Esophagus squamous epithelium (tissue), 5 donors: ENCODE results near the gene ACSL3. TPM values are rescaled to one million over a fixed set of nuclear protein-coding genes. Genes with fewer than 3 reads are reported as not detected.
A peak's percentile ranks its signal among the peaks of the same experiment; 100 is the strongest.

ENCODE experiments used
- DNase-seq: peaks from one replicate; lab custom pipeline; 2025; lab: John Stamatoyannopoulos, UW
- H3K27ac ChIP-seq, 4 donors: fragments of 200-600 bp; sonication (generic); one replicate each; pipeline ENCODE4 v1.5.1; 2016 to 2019; ENCODE audit warnings: mild to moderate bottlenecking in 1 of 4
- H3K27me3 ChIP-seq, 4 donors: fragments of 200-600 bp; sonication (generic); 1 replicate in 3 of 4; 2 replicates in 1 of 4; pipeline versions ENCODE4 v1.5.1 to v1.6.0; 2017 to 2021; ENCODE audit warnings: antibody characterized with exemption in 1 of 4
- H3K36me3 ChIP-seq, 3 donors: fragments of 200-600 bp; sonication (generic); one replicate each; pipeline ENCODE4 v1.5.1; 2016 to 2019
- H3K4me1 ChIP-seq, 3 donors: fragments of 200-600 bp; sonication (generic); one replicate each; pipeline ENCODE4 v1.5.1; 2017 to 2019
- H3K4me3 ChIP-seq, 4 donors: fragments of 200-600 bp; sonication (generic); 1 replicate in 3 of 4; 2 replicates in 1 of 4; pipeline ENCODE4 v1.5.1; 2016 to 2019; ENCODE audit warnings: mild to moderate bottlenecking in 2 of 4, moderate library complexity in 1 of 4
- H3K9me3 ChIP-seq, 3 donors: fragments of 200-600 bp; sonication (generic); one replicate each; pipeline ENCODE4 v1.5.1; 2016 to 2019
- CTCF ChIP-seq, 6 experiments: fragments of 450-650 bp in 4 of 6; fragments of 200-600 bp in 2 of 6; sonication (generic) in 2 of 6; IDR thresholded peaks; one replicate each; pipeline ENCODE4 v1.5.1; 2016 to 2019; ENCODE audit warnings: antibody characterized with exemption in 6 of 6, mild to moderate bottlenecking in 4 of 6, moderate library complexity in 4 of 6
- POLR2A ChIP-seq, 4 donors: fragments of 450-650 bp; IDR thresholded peaks; one replicate each; pipeline ENCODE4 v1.6.1; 2017; ENCODE audit warnings: antibody characterized with exemption in 4 of 4, mild to moderate bottlenecking in 4 of 4, moderate library complexity in 3 of 4
- WGBS, 2 donors: methylation state at CpG; one replicate each; pipeline ENCODE4 v1.1.5; 2018; 5-methylcytosine and 5-hydroxymethylcytosine counted together
- intact Hi-C: fragments of 100-400 bp; cut with DNase I; formaldehyde crosslinking; loops from one replicate; pipeline ENCODE4 v1.15.0; 2022
- total RNA-seq, 4 donors: library from RNA; depleted of rRNA; stranded (reverse); fragments of >200 nt; gene quantifications; one replicate each; pipeline ENCODE4 v1.1.0, GENCODE V29; 2016
- donor health status: DM: yes; HTN: yes; CAD: no.

The ACSL3 gene
- total RNA-seq, 4 donors from 2014 or later = 62.4 to 84.6 (median 76.6) TPM

DNA sequence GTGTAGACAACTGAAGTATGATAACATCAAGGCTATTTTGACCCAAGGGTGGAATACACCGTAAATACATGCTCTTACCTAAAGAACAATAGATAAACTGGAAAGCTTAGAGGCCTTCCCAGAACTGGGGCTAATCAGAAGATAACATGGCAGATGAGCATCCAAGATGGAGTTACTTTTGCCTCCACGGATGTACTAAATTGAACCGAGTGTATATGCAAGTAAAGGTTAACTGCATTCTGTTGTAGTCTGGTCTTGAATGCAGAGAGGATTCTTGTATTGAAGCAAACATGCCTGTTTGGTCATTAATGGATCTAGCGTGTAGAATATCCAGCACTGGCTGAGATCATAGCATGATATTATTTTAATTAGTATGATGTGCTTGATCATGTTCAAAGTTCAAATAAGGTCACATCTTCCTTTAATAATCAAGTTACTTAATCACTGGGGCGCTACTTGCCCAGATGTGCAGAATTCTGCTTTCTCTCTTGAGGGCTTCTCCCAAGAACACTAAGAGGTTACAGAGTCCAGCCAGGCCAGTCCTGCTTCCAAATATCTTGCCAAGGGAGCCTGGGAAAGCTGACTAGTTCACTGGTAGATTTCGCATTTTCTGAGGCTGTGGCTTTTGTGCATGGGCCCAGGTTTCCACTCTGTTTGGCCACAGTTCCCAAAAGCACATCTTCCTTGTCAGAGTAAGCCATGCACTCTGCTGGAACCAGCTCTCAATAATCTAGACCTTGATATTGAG is 37.5 kb upstream of the ACSL3 start:
- Histone ChIP-seq H3K4me3 (no peak overlapping the region), H3K27me3 (no peaks in the 10 kb centered on the region), H3K9me3 (no peaks in the 10 kb centered on the region), H3K36me3 (no peaks in the 10 kb centered on the region), H3K4me1 (peaks cover 3 to 38% (median 11%) of the 10 kb centered on the region in 3 donors), H3K27ac (no peak overlapping the region)
- intact Hi-C loops = no loop called here
- no peak for DNase-seq
- TF ChIP-seq CTCF (IDR thresholded peaks at IDR 0.05) = no peak
- TF ChIP-seq POLR2A (IDR thresholded peaks at IDR 0.05) = no peak
- 58 to 61% methylated on average over 6 of the region's 6 CpGs for WGBS, 2 donors

DNA sequence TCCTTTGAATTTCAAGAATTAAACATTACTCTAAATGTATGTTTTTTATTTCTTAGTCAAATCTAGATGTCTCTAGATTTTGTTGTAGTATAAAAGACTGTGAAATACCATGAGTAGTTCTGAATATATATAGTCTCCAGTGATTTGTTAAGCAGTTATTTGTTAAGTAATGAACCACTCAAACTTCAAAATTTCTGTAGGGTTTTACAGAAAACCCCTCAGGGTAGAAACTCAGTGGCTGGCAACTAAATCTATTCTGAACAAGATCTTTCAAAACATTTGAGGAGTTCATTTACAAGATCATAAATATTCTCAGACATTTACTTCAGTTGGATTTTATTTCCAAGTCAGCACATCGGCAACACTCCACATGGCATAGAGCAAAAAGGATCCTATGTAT is 35.8 kb upstream of the ACSL3 start:
- 56 to 81% methylated on average over 1 of the region's 1 CpG for WGBS, 2 donors
- TF ChIP-seq CTCF (IDR thresholded peaks at IDR 0.05) = no peak
- TF ChIP-seq POLR2A (IDR thresholded peaks at IDR 0.05) = no peak
- DNase-seq = no peak
- Histone ChIP-seq H3K27ac (no peak overlapping the region), H3K4me3 (no peak overlapping the region), H3K9me3 (no peaks in the 10 kb centered on the region), H3K4me1 (peaks cover 3 to 36% (median 14%) of the 10 kb centered on the region in 3 donors), H3K36me3 (no peaks in the 10 kb centered on the region), H3K27me3 (no peaks in the 10 kb centered on the region)
- intact Hi-C loops = no loop called here

DNA sequence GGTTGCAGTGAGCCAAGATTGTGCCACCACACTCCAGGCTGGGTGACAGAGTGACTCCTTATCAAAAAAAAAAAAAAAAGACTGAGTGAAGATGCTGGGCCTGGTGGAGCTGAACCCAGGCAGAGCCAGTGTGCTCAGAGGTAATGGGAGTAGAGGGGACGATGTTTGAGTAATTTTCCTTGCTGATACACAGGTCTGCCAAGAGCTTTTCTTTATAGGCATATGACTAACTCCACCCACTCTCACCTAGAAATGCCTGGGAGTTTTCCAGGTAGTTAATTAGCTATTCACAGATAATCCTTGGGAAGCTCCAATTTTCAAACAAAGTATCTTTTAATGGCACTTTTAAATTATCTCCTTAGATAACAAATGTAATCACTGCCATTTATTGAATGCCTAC is 33.4 kb upstream of the ACSL3 start:
- H3K27me3 ChIP-seq = no peaks in the 10 kb centered on the region
- intact Hi-C loops = no loop called here
- no peaks in the 10 kb centered on the region for H3K36me3 ChIP-seq
- no peaks in the 10 kb centered on the region for H3K9me3 ChIP-seq
- WGBS, 2 donors = 21 to 58% methylated on average over 1 of the region's 1 CpG
- peaks cover 3 to 31% (median 12%) of the 10 kb centered on the region in 3 donors for H3K4me1 ChIP-seq
- no peak for DNase-seq
- H3K27ac ChIP-seq = peak overlapping the region in 2 of 4 donors; percentile 77 to 79
- no peak overlapping the region for H3K4me3 ChIP-seq
- TF ChIP-seq POLR2A (IDR thresholded peaks at IDR 0.05) (no peak), CTCF (IDR thresholded peaks at IDR 0.05) (no peak)

DNA sequence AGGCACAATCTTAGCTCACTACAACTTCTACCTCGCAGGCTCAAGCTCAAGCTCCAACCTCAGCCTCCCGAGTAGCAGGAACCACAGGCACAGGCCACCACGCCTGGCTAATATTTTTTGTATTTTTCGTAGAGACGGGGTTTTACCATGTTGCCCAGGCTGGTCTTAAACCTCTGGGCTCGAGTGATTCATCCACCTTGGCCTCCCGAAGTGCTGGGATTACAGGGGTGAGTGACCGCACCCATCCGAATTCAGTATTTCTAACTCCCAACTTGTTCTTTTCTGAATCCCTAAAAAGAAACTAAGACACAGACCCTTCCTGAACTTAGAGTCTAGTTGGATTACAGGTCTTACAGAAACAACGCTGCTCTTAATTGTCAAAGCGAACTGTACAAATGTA is 32.3 kb upstream of the ACSL3 start:
- Histone ChIP-seq H3K27ac (peak overlapping the region; percentile 22 to 79 (median 67)), H3K4me3 (peak overlapping the region in 1 of 4 donors; percentile 29), H3K4me1 (peaks cover 3 to 26% (median 7%) of the 10 kb centered on the region in 3 donors), H3K9me3 (no peaks in the 10 kb centered on the region), H3K27me3 (no peaks in the 10 kb centered on the region), H3K36me3 (no peaks in the 10 kb centered on the region)
- 37 to 67% methylated on average over 11 of the region's 11 CpGs for WGBS, 2 donors
- no peak for DNase-seq
- intact Hi-C loops = no loop called here
- no peak for TF ChIP-seq CTCF (IDR thresholded peaks at IDR 0.05)
- no peak for TF ChIP-seq POLR2A (IDR thresholded peaks at IDR 0.05)

DNA sequence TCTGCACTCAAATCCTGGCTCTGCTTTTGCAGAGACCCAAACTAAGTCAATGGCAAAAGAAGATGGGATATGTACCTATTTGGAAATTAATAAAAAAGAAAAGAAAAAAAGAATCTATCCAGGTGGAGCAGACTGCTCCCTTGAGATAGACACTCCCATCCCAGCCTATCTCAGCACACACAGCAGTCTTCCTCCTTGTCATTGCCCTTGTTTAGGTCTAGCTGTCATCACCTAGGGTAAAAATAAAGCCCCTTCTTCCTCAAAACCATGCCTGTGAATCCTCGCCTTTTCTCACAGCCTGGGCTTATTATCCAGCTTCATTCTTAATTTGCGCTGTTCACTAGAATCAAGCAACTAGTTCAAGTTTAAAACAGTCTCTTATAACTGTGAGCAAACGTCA is 30.7 kb upstream of the ACSL3 start:
- Histone ChIP-seq H3K36me3 (no peaks in the 10 kb centered on the region), H3K27ac (no peak overlapping the region), H3K4me3 (no peak overlapping the region), H3K4me1 (peaks cover 3 to 25% (median 6%) of the 10 kb centered on the region in 3 donors), H3K27me3 (no peaks in the 10 kb centered on the region), H3K9me3 (no peaks in the 10 kb centered on the region)
- WGBS, 2 donors = 77 to 81% methylated on average over 3 of the region's 3 CpGs
- intact Hi-C loops = no loop called here
- DNase-seq = no peak
- TF ChIP-seq POLR2A (IDR thresholded peaks at IDR 0.05) (no peak), CTCF (IDR thresholded peaks at IDR 0.05) (no peak)
